ENCODE results near the gene NCAPG2. TPM values are rescaled to one million over a fixed set of nuclear protein-coding genes. Genes with fewer than 3 reads are reported as not detected.

Gene NCAPG2
- total and polyA plus RNA-seq, 10 of the 15 experiments (the other 5 are each of a cell fraction or from before 2014, with no cell fraction given), result 11.2 to 78.2 (median 49.2) TPM

- TF ChIP-seq PBX3 (IDR thresholded peaks at IDR 0.05; ENCODE audit: insufficient replicate concordance, low read depth, low read length), result no peak
- TF ChIP-seq NFIC (IDR thresholded peaks at IDR 0.05; ENCODE audit: low read depth, low read length), result no peak
- no peak for TF ChIP-seq HDGF (IDR thresholded peaks at IDR 0.05)
These were observed 28.1 kb upstream of the NCAPG2 start (continued) for GRCh38 chr7:158732494-158733219.

- H3K9ac ChIP-seq (ENCODE audit: control insufficient read depth, insufficient read depth, low read length), result no peak overlapping the region
- no peak overlapping the region for H2AFZ ChIP-seq (ENCODE audit: control insufficient read depth, low read depth, low read length)
- no peak overlapping the region for H3K4me2 ChIP-seq (ENCODE audit: control insufficient read depth, insufficient read depth)
- in situ Hi-C loops (cut with MboI), result no loop called here
- WGBS (ENCODE audit: insufficient coverage, insufficient replicate concordance, low lambda C conversion rate, missing lambda C conversion rate), result 98% methylated on average over 6 of the region's 6 CpGs
- ChIA-PET RAD21 (ENCODE audit: unreplicated experiment) (no interaction called here), POLR2A (no interaction called here), CTCF (no interaction called here), SMC1A (ENCODE audit: uncharacterized antibody, unreplicated experiment) (no interaction called here)
- FAIRE-seq (no peak), ATAC-seq (no peak), DNase-seq (ENCODE audit: low read depth, low spot score) (no peak)
- no peak overlapping the region for H3K4me3 ChIP-seq
- no peaks in the 10 kb centered on the region for H3K9me3 ChIP-seq (replicated peaks; ENCODE audit: control insufficient read depth, insufficient read depth, low read length)
- no TSS peak for BruUV-seq (replicated peaks)
- H3K79me2 ChIP-seq (ENCODE audit: control insufficient read depth, insufficient read depth, low read length), result no peaks in the 10 kb centered on the region
- no peak overlapping the region for H3K27ac ChIP-seq (ENCODE audit: control insufficient read depth, insufficient read depth)
- H3K36me3 ChIP-seq (ENCODE audit: control insufficient read depth in 2 of 2, insufficient read depth in 2 of 2, low read length in 1 of 2), result peaks cover 0 to 8% of the 10 kb centered on the region in 2 experiments; a peak in 2 of 4 replicates
- H3K4me1 ChIP-seq (ENCODE audit: control insufficient read depth, insufficient read depth, low read length), result no peaks in the 10 kb centered on the region
- no peaks in the 10 kb centered on the region for H3K27me3 ChIP-seq (replicated peaks in 1 of 2; ENCODE audit: control insufficient read depth in 2 of 2, insufficient read depth in 2 of 2, low read length in 1 of 2)
- no peaks in the 10 kb centered on the region for H4K20me1 ChIP-seq (ENCODE audit: control insufficient read depth, insufficient read depth)
- intact Hi-C loops (cut with micrococcal nuclease; ENCODE audit: unreplicated experiment), result no loop called here
- no peak for TF ChIP-seq ZBTB11 (CRISPR knock-in tag; IDR thresholded peaks at IDR 0.05)
- TF ChIP-seq ATF2 (IDR thresholded peaks at IDR 0.05; ENCODE audit: low read length), result no peak
- TF ChIP-seq NFYB (IDR thresholded peaks at IDR 0.05; ENCODE audit: insufficient read depth, low read depth, low read length), result no peak
- TF ChIP-seq ASH2L (IDR thresholded peaks at IDR 0.05; ENCODE audit: borderline replicate concordance, low read depth), result no peak
- TF ChIP-seq ZNF592 (IDR thresholded peaks at IDR 0.05), result no peak
- TF ChIP-seq USF2 (IDR thresholded peaks at IDR 0.05; ENCODE audit: borderline replicate concordance, low read depth, low read length), result no peak
- TF ChIP-seq ZSCAN29 (IDR thresholded peaks at IDR 0.05), result no peak
These were observed 27.2 kb upstream of the NCAPG2 start for GRCh38 chr7:158731761-158732160.
